NCI-H2107 treated with DMSO at 0.1 percent for 48 hours (cell line): ENCODE data around the gene TPH1.

Experiments used
- DNase-seq: peaks from one replicate; lab custom pipeline; 2025; ENCODE audit not compliant: unreplicated experiment; lab: John Stamatoyannopoulos, UW

The TPH1 gene

DNA sequence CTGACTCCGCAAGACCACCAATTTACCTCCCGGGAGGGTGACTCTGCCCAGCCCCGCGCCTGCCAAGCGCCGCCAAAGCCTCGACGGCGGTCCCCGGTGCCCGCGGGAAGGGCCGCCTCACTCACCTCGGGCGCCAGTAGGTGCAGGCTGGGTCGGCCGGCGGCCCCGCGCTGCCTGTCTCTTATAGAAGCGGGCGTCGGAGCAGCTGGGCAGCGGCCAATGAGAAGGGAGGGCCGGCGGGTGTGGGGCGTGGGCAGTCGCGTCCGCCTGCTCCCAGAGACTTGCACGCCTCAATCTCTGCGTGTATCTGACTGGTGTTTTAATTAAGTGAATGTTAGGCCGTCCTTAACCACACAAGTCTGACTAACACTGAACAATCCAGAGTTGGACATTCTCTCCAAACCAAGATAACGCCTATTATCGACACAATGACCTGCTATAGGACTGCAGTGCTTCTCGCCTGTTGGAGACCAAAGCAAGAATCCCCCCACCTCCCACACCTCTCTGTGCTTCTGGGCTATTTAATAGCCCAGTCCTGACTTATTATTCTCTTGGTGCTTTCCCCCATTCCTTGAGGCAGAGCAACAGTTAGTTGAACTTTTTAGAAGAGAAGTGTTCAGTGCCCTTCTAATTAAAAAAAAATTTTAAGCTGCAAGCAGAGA lies at the start of gene TPH1:
TPH1 (minus strand) TSS at position 154 of the 662 bp plus-strand sequence. CDS start 5,507 bp downstream, outside the sequence.
- DNase-seq, result no peak

DNA sequence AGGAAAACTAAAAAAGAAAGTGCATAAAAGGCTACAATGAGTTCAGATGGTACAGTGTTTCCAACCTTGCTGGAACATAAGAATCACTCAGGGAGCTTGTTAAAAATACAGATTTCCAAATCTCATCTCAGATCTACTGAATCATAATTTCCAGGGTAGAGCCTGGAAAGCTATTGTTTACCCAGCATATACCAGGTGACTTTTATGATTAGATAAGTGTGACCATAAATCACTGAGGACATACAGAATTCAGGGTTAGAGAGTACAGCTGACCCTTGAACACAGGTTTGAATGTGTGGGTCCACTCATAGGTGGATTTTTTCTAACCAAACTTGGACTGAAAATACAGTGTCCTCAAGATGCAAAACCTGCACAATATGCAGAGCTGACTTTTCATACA lies 47.9 kb upstream of the TPH1 start:
- no peak for DNase-seq

- no peak for DNase-seq
Observed at GRCh38 chr11:18091731-18092130, 45.7 kb upstream of the TPH1 start.

DNA sequence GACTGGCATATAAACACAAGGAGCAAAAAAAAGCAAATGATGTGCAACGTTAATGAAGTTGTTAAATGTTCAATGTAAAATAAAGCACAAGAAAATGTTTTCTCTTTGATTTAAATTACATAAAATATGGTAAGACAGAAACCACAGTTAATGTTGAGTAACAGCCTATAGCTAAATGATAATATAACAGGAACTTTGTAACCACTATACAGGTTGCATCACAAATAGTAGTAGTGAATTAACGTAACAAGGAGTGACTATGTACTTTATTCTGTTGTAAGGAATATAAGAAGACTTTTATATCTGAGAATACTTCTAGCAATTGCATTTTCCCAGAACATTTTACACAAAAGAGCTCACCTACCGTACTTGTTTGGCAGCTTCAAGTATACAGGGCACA lies 42.9 kb upstream of the TPH1 start:
- DNase-seq, result no peak

DNA sequence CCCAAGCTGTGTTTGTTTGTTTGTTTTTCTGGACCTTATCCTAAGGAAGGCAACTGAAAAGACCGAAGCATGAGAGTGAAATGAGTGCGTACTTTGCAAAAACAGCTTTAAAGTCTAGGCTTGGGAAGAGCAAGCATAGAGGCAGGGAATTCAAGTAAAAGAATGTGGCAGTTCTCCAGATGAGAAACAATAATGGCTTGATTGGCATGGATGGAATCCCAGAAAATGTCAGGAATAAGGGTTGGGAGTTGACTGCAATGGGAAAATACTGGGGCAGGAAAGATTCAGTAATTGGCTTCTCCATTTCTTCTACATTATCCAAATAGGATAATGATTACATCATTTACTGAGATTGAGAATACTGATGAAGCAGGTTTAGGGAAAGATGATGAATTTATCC lies 42.3 kb upstream of the TPH1 start:
- no peak for DNase-seq

DNA sequence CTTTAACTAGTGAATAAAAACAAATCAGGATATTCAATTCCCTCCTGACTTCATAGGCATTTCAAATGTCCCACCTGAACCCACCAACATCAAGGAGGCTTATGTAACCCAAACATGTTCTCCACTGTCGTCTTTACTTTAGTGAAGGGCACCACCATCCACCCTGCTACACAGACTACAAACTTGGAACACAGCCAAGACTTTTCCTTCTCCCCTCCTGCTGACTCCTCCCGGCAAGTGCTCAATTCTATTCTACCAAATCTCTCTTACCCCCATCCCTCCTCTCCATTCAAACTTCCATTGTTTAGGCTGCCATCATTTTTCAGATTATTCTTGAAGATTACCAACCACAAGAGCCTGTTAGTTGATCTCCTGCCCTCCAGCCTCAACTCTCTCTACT lies 35.5 kb upstream of the TPH1 start:
- no peak for DNase-seq

DNA sequence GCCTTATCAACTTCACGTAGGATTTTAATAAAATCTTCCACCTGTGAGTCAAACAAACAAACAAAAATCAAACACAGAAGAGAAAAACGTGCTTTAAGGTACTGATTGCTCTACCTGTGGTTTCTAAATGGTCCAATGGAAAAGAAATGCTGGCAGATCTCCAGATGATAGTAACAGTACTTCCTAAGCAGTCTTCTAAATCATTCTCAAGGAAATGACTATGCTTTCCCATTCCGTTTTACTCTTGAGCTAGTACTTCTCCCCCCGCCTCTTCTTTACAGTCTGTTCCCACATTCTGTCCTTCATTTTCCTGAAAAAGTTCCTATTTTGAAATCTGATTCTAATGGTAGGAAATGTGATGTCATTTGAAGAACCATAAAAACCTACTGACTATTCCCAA lies 34.4 kb upstream of the TPH1 start:
- no peak for DNase-seq

- DNase-seq, result no peak
Observed at GRCh38 chr11:18078909-18079308, 32.8 kb upstream of the TPH1 start.

GRCh38 chr11:18075444-18075843 lies 29.4 kb upstream of the TPH1 start:
- DNase-seq, result no peak

- DNase-seq, result no peak
Observed at GRCh38 chr11:18071098-18071705, 25.1 kb upstream of the TPH1 start.

- DNase-seq, result no peak
Observed at GRCh38 chr11:18067372-18067771, 21.3 kb upstream of the TPH1 start.

DNA sequence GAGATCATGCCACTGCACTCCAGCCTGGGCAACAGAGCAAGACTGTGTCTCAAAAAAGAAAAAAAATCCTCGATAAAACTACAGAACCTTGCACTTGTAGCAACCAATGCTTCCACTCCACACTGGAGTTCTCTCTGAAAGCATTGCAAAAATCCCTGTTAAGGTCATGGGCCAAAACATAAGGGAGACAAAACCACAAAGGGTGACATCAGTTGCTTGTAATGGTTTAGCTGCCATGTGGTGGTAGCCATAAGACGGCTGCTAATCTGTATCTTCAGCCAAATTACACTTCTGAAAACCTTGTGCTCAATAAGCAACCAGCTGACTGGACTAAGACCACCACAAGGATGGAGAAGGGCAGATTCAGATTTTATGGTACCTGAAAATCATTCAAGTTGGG lies 20.6 kb upstream of the TPH1 start:
- no peak for DNase-seq

DNA sequence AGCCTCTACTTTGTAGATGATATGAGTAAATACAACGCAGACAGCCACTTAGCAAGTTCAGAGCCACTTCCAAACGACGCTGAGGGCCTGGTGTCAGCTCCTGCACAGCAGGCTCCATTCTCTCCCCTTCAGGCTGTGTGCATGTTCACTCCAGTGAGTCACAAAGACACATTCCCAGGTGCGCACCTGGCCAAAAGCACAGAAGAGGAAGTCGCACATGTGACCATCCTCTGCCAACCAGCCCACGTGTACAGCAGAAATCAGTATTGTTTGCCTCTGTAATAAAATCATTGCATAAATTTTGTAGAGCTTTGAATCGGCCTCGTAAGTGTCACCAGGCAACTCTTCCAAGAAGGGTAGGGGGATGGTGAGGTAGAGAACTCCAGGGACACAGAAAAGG lies 19.5 kb upstream of the TPH1 start:
- DNase-seq, result peak; percentile 84

DNA sequence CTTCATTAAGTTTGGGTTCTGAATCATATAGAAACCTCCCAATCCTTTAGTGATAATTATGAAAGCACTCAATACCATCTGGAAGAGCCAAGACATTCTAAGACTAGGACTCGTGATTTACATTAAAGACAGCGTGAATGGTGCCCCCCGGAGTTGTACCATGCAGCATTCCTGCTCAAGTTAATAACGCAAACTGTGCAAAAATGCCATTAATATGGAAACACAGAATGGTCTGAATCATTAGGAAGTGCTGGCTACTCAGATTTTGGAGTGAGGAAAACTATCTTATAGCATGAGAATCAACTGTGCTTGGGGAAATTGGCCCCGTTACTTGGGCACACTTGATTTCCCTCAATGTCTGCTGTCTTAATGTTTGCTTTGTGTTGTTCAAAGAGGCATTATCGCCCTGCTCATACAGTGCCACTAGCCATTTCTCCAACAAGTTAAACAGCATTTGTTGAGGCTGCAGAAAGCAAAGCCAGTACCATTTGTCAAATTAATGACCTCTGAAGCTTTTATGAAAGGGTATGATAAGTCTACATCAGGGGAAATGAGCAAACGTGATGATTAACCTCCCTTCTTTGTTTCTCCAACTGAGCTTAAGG lies 18.5 kb upstream of the TPH1 start:
- peak; percentile 7 for DNase-seq

- DNase-seq, result peak; percentile 57
Observed at GRCh38 chr11:18063862-18064434, 17.9 kb upstream of the TPH1 start.

DNA sequence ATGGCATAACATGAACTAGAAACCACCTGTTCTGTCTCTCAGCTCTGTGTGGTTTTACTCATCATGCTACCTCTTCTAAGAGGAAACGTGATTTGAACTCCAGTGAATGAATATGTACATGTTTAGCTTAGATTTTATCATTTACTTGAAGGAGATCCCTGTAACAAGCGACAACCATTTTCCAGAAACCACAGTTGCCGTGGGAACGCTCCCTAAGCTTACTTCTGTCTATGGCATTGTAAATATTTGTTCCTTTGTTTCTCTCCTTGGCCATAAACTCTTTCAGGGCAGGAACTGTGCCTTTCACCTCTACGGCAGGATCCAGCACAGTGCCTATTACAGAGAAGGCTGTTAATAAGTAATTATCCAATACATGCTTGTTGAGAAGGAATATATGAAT lies 17.1 kb upstream of the TPH1 start:
- DNase-seq, result peak; percentile 14

DNA sequence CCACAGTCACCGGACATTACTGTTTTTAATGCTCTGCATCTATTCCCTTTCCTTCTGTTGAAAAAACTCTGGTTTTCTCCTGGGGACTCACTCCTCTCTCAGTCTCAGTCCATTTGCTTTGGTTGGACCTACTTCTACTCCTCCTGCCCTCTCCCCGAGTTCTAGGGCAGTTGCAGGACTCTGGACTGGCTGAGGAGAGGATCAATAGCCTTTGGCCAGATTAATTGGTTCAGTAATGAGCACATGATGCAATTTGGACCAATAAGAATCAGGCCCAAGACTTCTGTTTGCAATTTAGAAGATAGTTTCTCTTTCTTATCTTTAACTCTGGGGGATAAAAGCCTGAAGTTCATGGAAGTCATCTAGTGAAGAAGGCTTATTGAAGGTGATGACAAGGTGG lies 15.3 kb upstream of the TPH1 start:
- DNase-seq, result no peak

GRCh38 chr11:18056561-18057181 lies 10.6 kb upstream of the TPH1 start:
- DNase-seq, result no peak

DNA sequence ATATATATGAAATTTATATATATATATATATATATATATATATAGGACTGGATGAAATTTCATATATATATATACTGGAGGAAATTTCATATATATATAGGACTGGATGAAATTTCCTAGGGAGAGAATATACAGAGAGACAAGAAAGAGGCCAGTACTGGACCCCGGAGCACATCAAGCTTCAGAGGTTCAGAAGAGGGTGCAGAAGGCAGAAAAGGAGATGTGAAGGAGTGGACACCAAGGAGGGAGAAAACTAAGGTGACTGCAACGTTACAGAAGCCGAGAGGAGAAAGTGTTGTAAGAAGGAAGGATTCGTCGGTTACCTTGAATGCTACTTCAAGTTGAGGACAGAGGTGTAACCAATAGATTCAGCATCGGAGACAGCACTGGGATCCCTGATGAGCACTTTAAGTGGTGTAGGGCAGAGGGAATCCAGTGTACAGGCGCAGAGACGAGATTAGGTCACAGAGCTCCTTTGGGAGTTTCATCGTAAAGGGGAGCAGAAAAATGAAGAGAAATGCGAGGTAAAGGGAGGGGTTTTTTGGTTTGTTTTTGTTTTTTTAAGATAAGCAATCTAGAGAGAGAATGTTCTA lies 8.5 kb upstream of the TPH1 start:
- DNase-seq, result no peak

DNA sequence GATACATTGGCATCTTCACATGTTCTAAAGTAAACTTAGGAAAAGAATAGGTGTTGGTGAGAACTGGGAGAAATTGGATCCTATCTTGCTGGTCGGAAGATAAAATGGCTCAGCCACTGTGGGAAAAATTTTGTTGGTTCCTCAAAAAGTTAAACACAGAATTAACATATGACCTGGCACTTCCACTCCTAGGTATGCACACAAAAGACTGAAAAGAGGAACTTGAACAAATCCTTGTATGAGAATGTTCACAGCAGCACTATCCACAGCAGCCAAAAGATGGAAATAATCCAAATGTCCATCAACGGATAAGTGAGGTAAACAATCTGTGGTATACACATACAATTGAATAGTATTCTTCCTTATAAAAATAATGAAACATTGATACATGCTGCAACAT lies 4.8 kb upstream of the TPH1 start:
- DNase-seq, result no peak

DNA sequence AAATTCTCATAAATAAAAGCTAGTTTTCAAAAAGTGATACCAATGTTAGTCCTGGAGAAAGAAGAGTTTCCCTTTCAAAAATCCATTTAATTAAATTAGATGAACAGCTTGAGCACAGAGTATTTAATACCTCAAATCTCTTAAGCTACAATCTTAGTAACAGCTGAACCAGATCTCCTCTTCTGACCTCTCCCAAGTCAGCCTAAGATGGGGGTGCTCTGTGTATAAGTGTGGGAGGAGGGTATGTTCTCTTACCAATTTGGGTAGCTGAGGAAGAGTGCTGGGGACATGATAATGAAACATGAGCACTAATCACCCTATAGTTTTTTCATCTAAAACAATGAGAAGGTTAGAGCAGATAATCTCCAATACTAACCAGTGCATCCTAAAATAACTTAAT lies 9.6 kb downstream of the TPH1 start:
- DNase-seq, result no peak
